ENCODE data around the gene HCN4.

Gene HCN4

DNA sequence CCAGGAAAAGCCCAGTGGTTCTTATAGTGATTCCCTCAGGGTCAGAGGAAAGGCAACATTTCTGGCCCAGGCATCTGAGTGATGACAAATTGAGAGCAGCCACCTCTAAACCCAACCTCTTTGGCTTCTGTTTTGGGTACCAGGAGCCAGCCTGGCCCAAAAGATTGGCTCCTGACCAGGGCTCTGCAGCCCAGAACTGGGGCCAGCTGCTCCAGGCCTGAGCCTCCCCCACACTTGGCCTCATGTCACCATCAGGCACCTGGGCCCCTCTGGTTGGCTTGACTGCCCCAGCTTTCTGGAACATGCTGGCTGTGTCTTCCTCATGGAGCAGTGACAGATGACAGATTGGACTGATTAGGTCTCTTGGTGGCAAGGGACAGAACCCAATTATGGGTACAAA is 26.0 kb upstream of the HCN4 start:
- DNase-seq (ENCODE audit: low read depth) = no peak
- TF ChIP-seq, protein P1, sequence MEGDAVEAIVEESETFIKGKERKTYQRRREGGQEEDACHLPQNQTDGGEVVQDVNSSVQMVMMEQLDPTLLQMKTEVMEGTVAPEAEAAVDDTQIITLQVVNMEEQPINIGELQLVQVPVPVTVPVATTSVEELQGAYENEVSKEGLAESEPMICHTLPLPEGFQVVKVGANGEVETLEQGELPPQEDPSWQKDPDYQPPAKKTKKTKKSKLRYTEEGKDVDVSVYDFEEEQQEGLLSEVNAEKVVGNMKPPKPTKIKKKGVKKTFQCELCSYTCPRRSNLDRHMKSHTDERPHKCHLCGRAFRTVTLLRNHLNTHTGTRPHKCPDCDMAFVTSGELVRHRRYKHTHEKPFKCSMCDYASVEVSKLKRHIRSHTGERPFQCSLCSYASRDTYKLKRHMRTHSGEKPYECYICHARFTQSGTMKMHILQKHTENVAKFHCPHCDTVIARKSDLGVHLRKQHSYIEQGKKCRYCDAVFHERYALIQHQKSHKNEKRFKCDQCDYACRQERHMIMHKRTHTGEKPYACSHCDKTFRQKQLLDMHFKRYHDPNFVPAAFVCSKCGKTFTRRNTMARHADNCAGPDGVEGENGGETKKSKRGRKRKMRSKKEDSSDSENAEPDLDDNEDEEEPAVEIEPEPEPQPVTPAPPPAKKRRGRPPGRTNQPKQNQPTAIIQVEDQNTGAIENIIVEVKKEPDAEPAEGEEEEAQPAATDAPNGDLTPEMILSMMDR (IDR thresholded peaks at IDR 0.05; ENCODE audit: low read length, missing control alignments) = no peak
- H3K4me3 ChIP-seq (replicated peaks; ENCODE audit: low read depth, low read length) = no peak overlapping the region

GRCh38 chr15:73393336-73393735 is 24.6 kb upstream of the HCN4 start:
- TF ChIP-seq, protein P1 (IDR thresholded peaks at IDR 0.05; ENCODE audit: low read length, missing control alignments) = no peak
- no peak overlapping the region for H3K4me3 ChIP-seq (replicated peaks; ENCODE audit: low read depth, low read length)
- no peak for DNase-seq (ENCODE audit: low read depth)

- TF ChIP-seq, protein P1 (IDR thresholded peaks at IDR 0.05; ENCODE audit: low read length, missing control alignments) = no peak
- DNase-seq (ENCODE audit: low read depth) = no peak
- H3K4me3 ChIP-seq (replicated peaks; ENCODE audit: low read depth, low read length) = no peak overlapping the region
These were observed 23.3 kb upstream of the HCN4 start for GRCh38 chr15:73392025-73392424.

DNA sequence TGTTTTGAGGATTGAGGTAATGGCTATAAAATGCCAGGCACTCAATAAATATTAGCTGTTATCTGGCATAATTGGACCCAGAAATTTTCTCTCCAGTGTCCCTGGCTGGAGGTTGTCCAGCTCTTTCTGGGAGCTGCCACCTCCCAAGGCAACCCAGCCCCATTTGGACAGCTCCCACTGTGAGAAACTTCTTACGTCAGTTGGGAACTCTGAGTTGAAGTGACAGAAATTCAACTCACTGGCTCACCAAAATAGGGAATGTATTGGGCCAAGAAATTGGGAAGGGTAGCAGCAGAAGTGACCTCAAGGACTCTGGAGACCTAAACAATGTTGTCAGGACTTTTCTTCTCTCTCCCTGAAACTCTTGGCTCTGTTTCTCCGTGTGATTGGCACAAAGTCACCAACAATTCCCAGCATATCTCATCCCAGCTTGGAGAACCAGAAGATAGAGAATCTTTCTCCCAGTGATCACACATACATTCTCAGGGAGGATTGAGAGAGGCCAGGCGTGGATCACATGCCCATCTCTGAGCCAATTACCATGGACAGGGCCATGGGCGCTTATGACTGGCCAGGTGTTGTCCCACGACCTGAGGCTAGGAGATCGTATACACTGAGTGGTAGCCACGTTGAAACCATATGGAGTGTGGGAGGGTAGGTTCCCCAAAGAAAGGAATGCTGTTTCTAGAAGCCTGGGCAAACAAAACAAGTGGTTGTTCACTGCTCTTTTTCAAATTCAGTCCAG is 22.5 kb upstream of the HCN4 start:
- H3K4me3 ChIP-seq (replicated peaks; ENCODE audit: low read depth, low read length) = no peak overlapping the region
- DNase-seq (ENCODE audit: low read depth) = no peak
- TF ChIP-seq, protein P1 (IDR thresholded peaks at IDR 0.05; ENCODE audit: low read length, missing control alignments) = no peak

- TF ChIP-seq, protein P1 (IDR thresholded peaks at IDR 0.05; ENCODE audit: low read length, missing control alignments) = no peak
- DNase-seq (ENCODE audit: low read depth) = no peak
- H3K4me3 ChIP-seq (replicated peaks; ENCODE audit: low read depth, low read length) = no peak overlapping the region
These were observed 21.3 kb upstream of the HCN4 start for GRCh38 chr15:73389971-73390544.

GRCh38 chr15:73389539-73389938 is 20.8 kb upstream of the HCN4 start:
- TF ChIP-seq, protein P1 (IDR thresholded peaks at IDR 0.05; ENCODE audit: low read length, missing control alignments) = no peak
- no peak for DNase-seq (ENCODE audit: low read depth)
- H3K4me3 ChIP-seq (replicated peaks; ENCODE audit: low read depth, low read length) = no peak overlapping the region
